GM23248 (cell line): Measurements from ENCODE around the gene CFLAR. TPM values are rescaled to one million over a fixed set of nuclear protein-coding genes. Genes with fewer than 3 reads are reported as not detected.

ENCODE experiments used
- DNase-seq: peaks from one replicate; pipeline ENCODE4 v3.0.0-alpha.2; 2015
- H2AFZ ChIP-seq: fragments of 200-600 bp; sonication (generic); 2 replicates; pipeline ENCODE4 v1.6.1; 2016; ENCODE audit warnings: antibody characterized with exemption
- H3F3A ChIP-seq: fragments of 200-600 bp; sonication (generic); 2 replicates; pipeline ENCODE4 v1.6.1; 2016; ENCODE audit warnings: mild to moderate bottlenecking, antibody characterized with exemption, mixed run types; ENCODE audit not compliant: insufficient read depth
- H3K27ac ChIP-seq: fragments of 200-600 bp; sonication (generic); 2 replicates; pipeline ENCODE4 v1.5.1; 2016; ENCODE audit warnings: mild to moderate bottlenecking
- H3K27me3 ChIP-seq: fragments of 200-600 bp; sonication (generic); replicated peaks from 2 replicates; pipeline ENCODE4 v1.6.1; 2016; ENCODE audit warnings: mild to moderate bottlenecking; ENCODE audit not compliant: insufficient read depth
- H3K36me3 ChIP-seq: fragments of 200-600 bp; sonication (generic); 2 replicates; pipeline ENCODE4 v1.6.1; 2016; ENCODE audit warnings: low read depth, mild to moderate bottlenecking
- H3K4me1 ChIP-seq: fragments of 200-600 bp; sonication (generic); 2 replicates; pipeline ENCODE4 v1.6.1; 2016; ENCODE audit warnings: mild to moderate bottlenecking; ENCODE audit not compliant: insufficient read depth
- H3K4me2 ChIP-seq: fragments of 200-600 bp; sonication (generic); one replicate; pipeline ENCODE4 v1.6.1; 2016; ENCODE audit warnings: mild to moderate bottlenecking; ENCODE audit not compliant: unreplicated experiment
- H3K4me3 ChIP-seq: fragments of 200-600 bp; sonication (generic); 2 replicates; pipeline ENCODE4 v1.5.1; 2016; ENCODE audit warnings: mild to moderate bottlenecking
- H3K79me2 ChIP-seq: fragments of 200-600 bp; sonication (generic); 2 replicates; pipeline ENCODE4 v1.6.1; 2016; ENCODE audit warnings: mild to moderate bottlenecking; ENCODE audit not compliant: insufficient read depth
- H3K9ac ChIP-seq: fragments of 200-600 bp; sonication (generic); 2 replicates; pipeline ENCODE4 v1.6.1; 2016; ENCODE audit warnings: mild to moderate bottlenecking
- H3K9me2 ChIP-seq: fragments of 200-600 bp; sonication (generic); 2 replicates; pipeline ENCODE4 v1.6.1; 2016; ENCODE audit warnings: mixed run types, mild to moderate bottlenecking, moderate library complexity; ENCODE audit not compliant: insufficient read depth
- H3K9me3 ChIP-seq: fragments of 200-600 bp; sonication (generic); one replicate; pipeline ENCODE4 v1.6.1; 2017; ENCODE audit warnings: low read depth
- H4K20me1 ChIP-seq: fragments of 200-600 bp; sonication (generic); 2 replicates; pipeline ENCODE4 v1.6.0; 2016; ENCODE audit not compliant: insufficient read depth
- EZH2 ChIP-seq: fragments of 200-600 bp; sonication (generic); IDR thresholded peaks from 2 replicates; pipeline ENCODE4 v1.6.1; 2018; ENCODE audit warnings: antibody characterized with exemption, mild to moderate bottlenecking; ENCODE audit not compliant: insufficient read depth, poor library complexity, severe bottlenecking
- EZH2phosphoT487 ChIP-seq: fragments of 200-600 bp; sonication (generic); IDR thresholded peaks from 2 replicates; pipeline ENCODE4 v1.6.1; 2018; ENCODE audit warnings: antibody characterized with exemption, moderate library complexity, mild to moderate bottlenecking, low read depth; ENCODE audit not compliant: insufficient read depth
- WGBS, 2 experiments: methylation state at CpG; one replicate each; pipeline ENCODE4 v1.1.6; 2015 to 2017; ENCODE audit warnings: low lambda C conversion rate in 2 of 2, low coverage in 1 of 2; ENCODE audit errors: missing lambda C conversion rate in 2 of 2; 5-methylcytosine and 5-hydroxymethylcytosine counted together
- in situ Hi-C: fragments of 300-500 bp; cut with MboI; formaldehyde crosslinking; loops from 2 replicates; pipeline ENCODE4 v1.15.0; 2020
- polyA plus RNA-seq: library from polyadenylated mRNA; unstranded; fragments of >200 nt; fragmentation: Nextera tagmentation; extraction: Ambion mirVana; gene quantifications from 2 replicates; pipeline ENCODE4 v1.2.1, GENCODE V29; 2016
- small RNA-seq: library from RNA; depleted of rRNA; stranded (forward); fragments of <200 nt; gene quantifications from one replicate; pipeline ENCODE3, GENCODE V24; 2014; ENCODE audit warnings: low read depth, low replicate concordance
- total RNA-seq: library from RNA; depleted of rRNA; stranded (reverse); fragments of >200 nt; shearing (Covaris generic); gene quantifications from 2 replicates; pipeline ENCODE4 v1.2.3, GENCODE V29; 2014; rRNA removed

CFLAR gene
- total and polyA plus RNA-seq, 2 experiments from 2014 or later: 46.1 to 47.2 TPM

- WGBS, 2 experiments: 65 to 66% methylated on average over 8 of the region's 8 CpGs
- in situ Hi-C loops: no loop called here
These were observed 107.4 kb downstream of the CFLAR start for GRCh38 chr2:201223089-201224073.

More at GRCh38 chr2:201223089-201224073, 107.4 kb downstream of the CFLAR start:
- Histone ChIP-seq H3K27ac (no peak overlapping the region), H3K4me2 (no peak overlapping the region), H3F3A (no peaks in the 10 kb centered on the region), H3K27me3 (no peaks in the 10 kb centered on the region), H3K79me2 (no peaks in the 10 kb centered on the region), H3K4me3 (no peak overlapping the region), H3K9me3 (no peaks in the 10 kb centered on the region), H3K9ac (no peak overlapping the region), H2AFZ (no peak overlapping the region), H4K20me1 (no peaks in the 10 kb centered on the region), H3K4me1 (peaks cover 3% of the 10 kb centered on the region; the same call in 1 of the 2 replicates), H3K36me3 (no peaks in the 10 kb centered on the region), H3K9me2 (no peaks in the 10 kb centered on the region)
- no peak for TF ChIP-seq EZH2phosphoT487
- no peak for TF ChIP-seq EZH2
- no peak for DNase-seq

Small RNA genes lying within 50 kb of the gene (small RNA-seq; reads per million reads assigned to genes)
- not detected for gene AC007283.2
- gene MTND4LP13: not detected
- not detected for gene RNU6-1206P
- gene RNU7-45P: not detected

Other genes with a start within 250 kb of the CFLAR start
- gene PPIL3, start 227.1 kb upstream of the CFLAR start, total RNA-seq: 39.6 and 53.2 TPM in 2 replicates
- 37.8 and 41.6 TPM in 2 replicates for gene PPIL3, start 227.1 kb upstream of the CFLAR start, polyA plus RNA-seq
- gene NIF3L1, start 226.8 kb upstream of the CFLAR start, total RNA-seq: 17.1 and 21.5 TPM in 2 replicates
- gene NIF3L1, start 226.8 kb upstream of the CFLAR start, polyA plus RNA-seq: 26.7 and 29.4 TPM in 2 replicates
- gene ORC2, start 152.5 kb upstream of the CFLAR start, total RNA-seq: 8.1 and 8.8 TPM in 2 replicates
- 5.4 and 8.0 TPM in 2 replicates for gene ORC2, start 152.5 kb upstream of the CFLAR start, polyA plus RNA-seq
- 5.7 and 12.0 TPM in 2 replicates for gene HYCC2, start 44.5 kb upstream of the CFLAR start, total RNA-seq
- 6.5 and 7.0 TPM in 2 replicates for gene HYCC2, start 44.5 kb upstream of the CFLAR start, polyA plus RNA-seq
- 31.0 and 51.3 TPM in 2 replicates for gene NDUFB3, start 44.2 kb upstream of the CFLAR start, total RNA-seq
- gene NDUFB3, start 44.2 kb upstream of the CFLAR start, polyA plus RNA-seq: 253 and 262 TPM in 2 replicates
- gene CASP10, start 67.0 kb downstream of the CFLAR start, total RNA-seq: 5.1 and 5.2 TPM in 2 replicates
- gene CASP10, start 67.0 kb downstream of the CFLAR start, polyA plus RNA-seq: 2.8 and 2.9 TPM in 2 replicates
- 13.9 and 20.8 TPM in 2 replicates for gene CASP8, start 144.4 kb downstream of the CFLAR start, total RNA-seq
- 11.7 and 12.2 TPM in 2 replicates for gene CASP8, start 144.4 kb downstream of the CFLAR start, polyA plus RNA-seq
- gene FLACC1, start 241.2 kb downstream of the CFLAR start, total RNA-seq: 0.38 and 2.3 TPM in 2 replicates
- 0.34 and 1.4 TPM in 2 replicates for gene FLACC1, start 241.2 kb downstream of the CFLAR start, polyA plus RNA-seq